HL-60 (cell line): ENCODE data around the gene POLR1F.

Source experiments
- GABPA ChIP-seq: IDR thresholded peaks from 2 replicates; pipeline ENCODE4 v1.6.1; 2012; ENCODE audit warnings: low read depth
- POLR2AphosphoS5 ChIP-seq: IDR thresholded peaks from 2 replicates; pipeline ENCODE4 v1.6.1; 2012; ENCODE audit warnings: low read depth
- SPI1 ChIP-seq: IDR thresholded peaks from 2 replicates; pipeline ENCODE4 v1.6.1; 2012; ENCODE audit warnings: low read depth, mild to moderate bottlenecking, borderline replicate concordance
- TF ChIP-seq, protein P1 (sequence below): IDR thresholded peaks from one replicate; pipeline ENCODE4 v1.5.1; 2011; ENCODE audit warnings: low read length, control low read depth, inconsistent platforms; ENCODE audit not compliant: insufficient read depth
- TF ChIP-seq, protein P2 (sequence below): IDR thresholded peaks from 2 replicates; pipeline ENCODE4 v1.6.1; 2012; ENCODE audit warnings: low read depth; ENCODE audit not compliant: insufficient replicate concordance

DNA sequence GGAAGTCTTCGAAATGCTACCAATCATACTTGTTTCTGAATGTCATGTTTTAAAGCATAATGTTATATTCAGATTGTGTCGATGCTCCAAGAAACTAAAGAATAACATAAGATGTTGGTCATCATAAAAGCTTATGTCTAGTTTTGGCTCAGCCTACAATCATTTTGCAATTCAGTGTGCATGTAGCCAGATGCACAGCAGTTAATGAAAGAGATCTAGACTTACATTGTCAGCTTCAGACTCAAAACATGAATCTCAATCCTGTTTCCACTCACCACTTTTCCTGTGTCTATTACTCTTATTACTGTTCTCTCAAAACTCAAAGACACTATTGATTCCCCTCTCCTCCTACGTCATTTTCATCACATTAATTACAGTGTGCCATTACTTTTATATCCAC lies 43.2 kb upstream of the POLR1F start:
- TF ChIP-seq, protein P1, sequence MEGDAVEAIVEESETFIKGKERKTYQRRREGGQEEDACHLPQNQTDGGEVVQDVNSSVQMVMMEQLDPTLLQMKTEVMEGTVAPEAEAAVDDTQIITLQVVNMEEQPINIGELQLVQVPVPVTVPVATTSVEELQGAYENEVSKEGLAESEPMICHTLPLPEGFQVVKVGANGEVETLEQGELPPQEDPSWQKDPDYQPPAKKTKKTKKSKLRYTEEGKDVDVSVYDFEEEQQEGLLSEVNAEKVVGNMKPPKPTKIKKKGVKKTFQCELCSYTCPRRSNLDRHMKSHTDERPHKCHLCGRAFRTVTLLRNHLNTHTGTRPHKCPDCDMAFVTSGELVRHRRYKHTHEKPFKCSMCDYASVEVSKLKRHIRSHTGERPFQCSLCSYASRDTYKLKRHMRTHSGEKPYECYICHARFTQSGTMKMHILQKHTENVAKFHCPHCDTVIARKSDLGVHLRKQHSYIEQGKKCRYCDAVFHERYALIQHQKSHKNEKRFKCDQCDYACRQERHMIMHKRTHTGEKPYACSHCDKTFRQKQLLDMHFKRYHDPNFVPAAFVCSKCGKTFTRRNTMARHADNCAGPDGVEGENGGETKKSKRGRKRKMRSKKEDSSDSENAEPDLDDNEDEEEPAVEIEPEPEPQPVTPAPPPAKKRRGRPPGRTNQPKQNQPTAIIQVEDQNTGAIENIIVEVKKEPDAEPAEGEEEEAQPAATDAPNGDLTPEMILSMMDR = no peak
- TF ChIP-seq POLR2AphosphoS5 (no peak), SPI1 (no peak), GABPA (no peak)
- TF ChIP-seq, protein P2, sequence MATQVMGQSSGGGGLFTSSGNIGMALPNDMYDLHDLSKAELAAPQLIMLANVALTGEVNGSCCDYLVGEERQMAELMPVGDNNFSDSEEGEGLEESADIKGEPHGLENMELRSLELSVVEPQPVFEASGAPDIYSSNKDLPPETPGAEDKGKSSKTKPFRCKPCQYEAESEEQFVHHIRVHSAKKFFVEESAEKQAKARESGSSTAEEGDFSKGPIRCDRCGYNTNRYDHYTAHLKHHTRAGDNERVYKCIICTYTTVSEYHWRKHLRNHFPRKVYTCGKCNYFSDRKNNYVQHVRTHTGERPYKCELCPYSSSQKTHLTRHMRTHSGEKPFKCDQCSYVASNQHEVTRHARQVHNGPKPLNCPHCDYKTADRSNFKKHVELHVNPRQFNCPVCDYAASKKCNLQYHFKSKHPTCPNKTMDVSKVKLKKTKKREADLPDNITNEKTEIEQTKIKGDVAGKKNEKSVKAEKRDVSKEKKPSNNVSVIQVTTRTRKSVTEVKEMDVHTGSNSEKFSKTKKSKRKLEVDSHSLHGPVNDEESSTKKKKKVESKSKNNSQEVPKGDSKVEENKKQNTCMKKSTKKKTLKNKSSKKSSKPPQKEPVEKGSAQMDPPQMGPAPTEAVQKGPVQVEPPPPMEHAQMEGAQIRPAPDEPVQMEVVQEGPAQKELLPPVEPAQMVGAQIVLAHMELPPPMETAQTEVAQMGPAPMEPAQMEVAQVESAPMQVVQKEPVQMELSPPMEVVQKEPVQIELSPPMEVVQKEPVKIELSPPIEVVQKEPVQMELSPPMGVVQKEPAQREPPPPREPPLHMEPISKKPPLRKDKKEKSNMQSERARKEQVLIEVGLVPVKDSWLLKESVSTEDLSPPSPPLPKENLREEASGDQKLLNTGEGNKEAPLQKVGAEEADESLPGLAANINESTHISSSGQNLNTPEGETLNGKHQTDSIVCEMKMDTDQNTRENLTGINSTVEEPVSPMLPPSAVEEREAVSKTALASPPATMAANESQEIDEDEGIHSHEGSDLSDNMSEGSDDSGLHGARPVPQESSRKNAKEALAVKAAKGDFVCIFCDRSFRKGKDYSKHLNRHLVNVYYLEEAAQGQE = no peak
